ENCODE measurements around the gene PHYHIPL.

DNA sequence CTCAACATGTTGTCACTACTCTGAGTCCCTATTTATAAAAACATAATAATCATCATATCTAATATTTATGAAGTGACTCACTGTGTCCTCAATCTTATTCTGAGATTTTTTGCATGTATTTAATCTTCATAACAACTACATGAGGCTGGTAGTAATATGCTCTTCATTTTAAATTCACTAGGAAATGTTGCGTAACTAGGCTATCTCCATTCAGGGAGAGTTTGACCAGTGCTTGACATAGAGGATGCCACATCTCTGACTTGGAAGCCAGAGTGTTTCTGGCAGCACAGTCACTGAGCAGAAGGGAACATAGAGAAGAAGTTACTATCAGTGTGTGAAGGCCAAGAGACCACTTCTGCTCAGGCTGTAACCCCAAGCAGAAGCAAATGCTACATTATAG is 97.0 kb downstream of the PHYHIPL start:
- TF ChIP-seq EZH2phosphoT487 (IDR thresholded peaks at IDR 0.05; ENCODE audit: insufficient read depth, low read depth) (no peak), EZH2 (IDR thresholded peaks at IDR 0.05; ENCODE audit: insufficient read depth, poor library complexity, severe bottlenecking) (no peak)
